GM19240 (cell line): ENCODE measurements around the gene TNNI2.

Experiments
- DNase-seq: peaks from one replicate; pipeline ENCODE4 v3.0.0; 2011; ENCODE audit warnings: low spot score; ENCODE audit not compliant: insufficient read length

Gene TNNI2

GRCh38 chr11:1887451-1888346 lies 48.9 kb downstream of the TNNI2 start:
- no peak for DNase-seq

DNA sequence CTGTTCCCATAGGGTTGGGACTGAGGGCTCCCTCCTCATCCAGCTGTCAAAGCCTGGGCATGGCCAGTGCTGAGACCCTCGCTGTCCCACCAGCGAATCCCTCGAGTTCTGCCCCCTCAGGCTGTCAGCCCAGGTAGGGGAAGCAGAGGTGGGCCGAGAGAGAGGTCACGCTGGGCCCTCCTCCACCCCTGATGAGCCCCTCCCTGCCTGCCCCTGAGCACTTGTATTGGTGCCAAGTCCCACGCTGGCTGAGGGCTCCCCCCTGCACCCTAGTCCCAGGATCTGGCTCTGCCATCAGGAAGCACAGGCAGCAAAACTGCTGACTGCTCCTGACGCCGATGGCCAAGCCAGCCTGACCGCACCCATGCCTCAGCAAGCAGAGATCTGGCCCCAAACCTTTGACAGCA lies 49.6 kb downstream of the TNNI2 start:
- no peak for DNase-seq

DNA sequence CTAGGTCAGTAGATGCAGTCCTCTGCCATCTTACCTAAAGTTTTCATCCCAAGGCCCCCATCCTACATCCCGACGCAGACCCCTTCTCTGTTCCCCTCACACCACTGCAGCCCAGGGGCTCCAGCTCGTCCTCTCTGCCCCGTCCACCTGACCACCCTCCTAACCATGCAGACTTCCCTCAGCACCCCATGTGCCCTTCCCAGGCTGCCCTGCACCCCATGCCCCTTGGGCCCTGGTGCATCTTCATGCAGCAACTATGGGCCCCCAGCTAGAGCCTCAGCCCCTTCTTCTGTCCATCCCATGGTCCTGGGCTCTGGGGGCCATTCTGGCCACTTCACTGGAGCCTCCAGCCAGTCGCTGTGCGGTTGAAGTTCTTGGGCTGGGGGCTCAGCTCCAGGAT lies 50.0 kb downstream of the TNNI2 start:
- DNase-seq, result no peak

GRCh38 chr11:1889224-1889930 lies 50.6 kb downstream of the TNNI2 start:
- DNase-seq, result no peak

DNA sequence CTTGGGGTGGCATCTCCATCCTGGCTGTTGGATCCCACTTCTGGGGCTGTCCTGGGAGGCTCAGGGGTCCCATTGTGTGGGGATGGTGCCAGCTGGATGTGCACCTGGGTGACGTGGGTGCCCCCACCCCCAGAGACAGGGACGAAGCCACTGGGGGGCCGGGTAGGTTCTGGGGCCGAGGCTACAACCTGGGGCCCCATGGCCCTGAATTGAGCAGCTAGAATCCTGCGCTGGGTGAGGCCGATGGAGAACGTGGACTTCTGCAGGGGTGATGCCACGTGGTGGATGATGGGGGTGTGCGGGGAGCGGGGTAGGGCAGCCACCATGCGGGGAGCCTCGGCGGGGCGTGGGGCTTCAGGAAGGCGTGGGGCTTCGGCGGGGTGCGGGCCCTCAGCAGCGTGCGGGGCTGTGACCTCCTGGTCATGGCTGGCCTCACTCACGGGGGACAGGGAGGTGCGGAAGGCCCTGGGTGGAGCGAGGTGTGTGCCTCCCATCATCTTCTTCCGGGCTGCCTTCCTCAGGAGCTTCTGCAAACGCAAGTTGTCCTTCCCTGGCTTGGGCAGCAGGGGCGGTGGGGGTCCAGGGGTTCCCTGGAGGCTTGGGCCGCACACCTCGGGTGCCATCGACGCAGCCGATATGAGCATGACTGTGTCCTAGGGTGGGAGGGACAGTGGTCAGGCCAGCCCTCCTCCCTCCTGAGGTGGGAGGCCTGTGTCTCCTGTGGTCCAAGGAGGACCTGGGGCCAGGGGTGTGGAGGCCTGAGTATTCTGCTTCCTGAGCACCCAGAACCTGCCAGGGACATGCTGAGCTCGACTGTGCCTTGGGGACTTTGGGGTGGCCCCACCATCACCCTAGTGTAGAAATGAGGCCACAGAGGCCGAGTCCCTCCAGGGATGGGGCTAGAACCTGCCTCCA lies 51.4 kb downstream of the TNNI2 start:
- DNase-seq, result no peak
